ENCODE measurements around the gene GRAMD2A.

DNA sequence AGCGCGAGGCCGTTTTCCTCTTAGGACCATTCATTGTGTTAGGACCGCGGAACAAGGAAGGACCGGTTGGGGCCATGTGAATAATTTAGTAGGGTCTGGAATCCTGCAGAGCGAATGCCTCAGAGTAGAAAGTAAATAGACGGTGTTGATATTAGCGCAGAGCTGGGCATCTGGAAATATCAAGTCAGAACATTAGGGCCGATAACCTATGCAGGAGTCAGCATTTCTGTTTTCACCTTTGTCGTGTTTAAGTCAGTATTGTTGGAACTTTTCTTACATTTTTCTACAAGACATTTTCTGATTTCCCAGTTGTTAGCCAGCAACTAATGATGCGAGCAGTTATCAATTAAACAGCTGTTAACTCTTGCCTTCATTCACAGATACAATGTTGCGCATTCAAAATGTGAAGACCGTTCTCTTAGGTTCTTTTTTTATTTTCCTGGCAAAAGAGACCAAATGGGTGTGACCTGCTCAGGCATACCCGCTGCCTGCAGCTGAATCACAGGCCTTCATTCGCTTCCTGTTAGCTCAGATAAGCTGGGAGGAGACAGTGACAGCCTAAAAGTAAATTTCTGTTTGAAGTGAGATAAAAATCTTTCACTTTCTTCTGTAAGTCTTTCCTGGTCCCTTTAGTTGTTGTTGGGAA is 34.4 kb upstream of the GRAMD2A start:
- TF ChIP-seq, protein P1, sequence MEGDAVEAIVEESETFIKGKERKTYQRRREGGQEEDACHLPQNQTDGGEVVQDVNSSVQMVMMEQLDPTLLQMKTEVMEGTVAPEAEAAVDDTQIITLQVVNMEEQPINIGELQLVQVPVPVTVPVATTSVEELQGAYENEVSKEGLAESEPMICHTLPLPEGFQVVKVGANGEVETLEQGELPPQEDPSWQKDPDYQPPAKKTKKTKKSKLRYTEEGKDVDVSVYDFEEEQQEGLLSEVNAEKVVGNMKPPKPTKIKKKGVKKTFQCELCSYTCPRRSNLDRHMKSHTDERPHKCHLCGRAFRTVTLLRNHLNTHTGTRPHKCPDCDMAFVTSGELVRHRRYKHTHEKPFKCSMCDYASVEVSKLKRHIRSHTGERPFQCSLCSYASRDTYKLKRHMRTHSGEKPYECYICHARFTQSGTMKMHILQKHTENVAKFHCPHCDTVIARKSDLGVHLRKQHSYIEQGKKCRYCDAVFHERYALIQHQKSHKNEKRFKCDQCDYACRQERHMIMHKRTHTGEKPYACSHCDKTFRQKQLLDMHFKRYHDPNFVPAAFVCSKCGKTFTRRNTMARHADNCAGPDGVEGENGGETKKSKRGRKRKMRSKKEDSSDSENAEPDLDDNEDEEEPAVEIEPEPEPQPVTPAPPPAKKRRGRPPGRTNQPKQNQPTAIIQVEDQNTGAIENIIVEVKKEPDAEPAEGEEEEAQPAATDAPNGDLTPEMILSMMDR (IDR thresholded peaks at IDR 0.05), result no peak
- TF ChIP-seq POLR2A (IDR thresholded peaks at IDR 0.05), result no peak
- peak in 1 of 4 donors; percentile 48 for TF ChIP-seq POLR2AphosphoS5 (IDR thresholded peaks at IDR 0.05)
- TF ChIP-seq EP300 (IDR thresholded peaks at IDR 0.05), result no peak
